Measurements from ENCODE around the gene TPRN. TPM values are rescaled to one million over a fixed set of nuclear protein-coding genes. Genes with fewer than 3 reads are reported as not detected.

Gene TPRN
- total and polyA plus RNA-seq, 5 donors, result 4.8 to 13.9 (median 7.9) TPM

DNA sequence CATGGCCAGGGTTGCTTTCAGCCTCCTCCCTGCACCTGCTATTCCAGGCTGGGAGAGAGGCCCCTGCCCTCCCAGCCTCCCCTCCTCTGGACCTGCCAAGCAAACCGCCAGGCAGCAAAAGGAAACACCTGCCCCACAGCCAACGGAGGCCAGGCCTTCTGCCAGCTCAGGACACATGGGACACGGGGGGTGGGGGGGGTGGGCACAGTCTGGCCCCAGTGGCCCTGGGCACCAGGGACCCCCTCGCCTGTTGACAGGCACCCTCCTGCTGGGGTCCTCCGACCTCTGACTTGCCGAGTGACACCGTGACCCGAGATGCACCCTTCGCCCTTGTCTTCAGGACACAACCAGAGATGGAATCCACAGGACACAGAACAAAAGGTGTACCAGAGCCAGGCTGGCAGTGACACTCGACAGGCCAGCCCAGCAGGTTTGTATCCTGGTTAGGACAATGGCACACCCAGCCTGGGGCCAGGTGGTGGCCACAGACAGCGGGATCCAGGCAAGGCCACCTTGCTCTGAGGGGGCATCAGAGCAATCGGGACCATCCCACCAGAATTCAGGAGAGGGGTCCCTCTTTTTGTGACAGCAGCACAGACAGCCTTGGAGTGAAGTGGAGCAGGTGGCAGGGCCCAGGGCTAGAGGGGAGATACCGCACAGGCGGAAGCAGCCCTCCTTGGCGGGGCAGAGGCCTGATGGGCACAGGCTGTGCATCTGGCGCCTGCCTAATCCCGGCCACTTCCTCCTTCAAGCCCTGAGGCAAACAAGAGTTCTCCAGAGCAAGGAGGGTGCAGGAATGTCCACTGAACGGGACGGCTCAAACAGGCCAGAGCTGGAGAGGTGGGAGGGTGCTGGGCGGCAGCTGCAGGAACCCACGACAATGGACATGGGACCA, 27.4 kb downstream of the TPRN start:
- intact Hi-C loops (cut with DNase I), result no loop called here
- 60% methylated on average over 21 of the region's 21 CpGs for WGBS
- DNase-seq, result no peak
- Histone ChIP-seq H3K4me3 (ENCODE audit: low read length) (no peak overlapping the region), H3K27ac (ENCODE audit: low read length) (no peak overlapping the region), H3K4me1 (ENCODE audit: control insufficient read depth, insufficient read depth, low read length) (peaks cover 1% of the 10 kb centered on the region), H3K9me3 (ENCODE audit: control insufficient read depth, low read length) (no peaks in the 10 kb centered on the region), H3K27me3 (ENCODE audit: control insufficient read depth, insufficient read depth) (no peaks in the 10 kb centered on the region)
- ATAC-seq, result no peak

DNA sequence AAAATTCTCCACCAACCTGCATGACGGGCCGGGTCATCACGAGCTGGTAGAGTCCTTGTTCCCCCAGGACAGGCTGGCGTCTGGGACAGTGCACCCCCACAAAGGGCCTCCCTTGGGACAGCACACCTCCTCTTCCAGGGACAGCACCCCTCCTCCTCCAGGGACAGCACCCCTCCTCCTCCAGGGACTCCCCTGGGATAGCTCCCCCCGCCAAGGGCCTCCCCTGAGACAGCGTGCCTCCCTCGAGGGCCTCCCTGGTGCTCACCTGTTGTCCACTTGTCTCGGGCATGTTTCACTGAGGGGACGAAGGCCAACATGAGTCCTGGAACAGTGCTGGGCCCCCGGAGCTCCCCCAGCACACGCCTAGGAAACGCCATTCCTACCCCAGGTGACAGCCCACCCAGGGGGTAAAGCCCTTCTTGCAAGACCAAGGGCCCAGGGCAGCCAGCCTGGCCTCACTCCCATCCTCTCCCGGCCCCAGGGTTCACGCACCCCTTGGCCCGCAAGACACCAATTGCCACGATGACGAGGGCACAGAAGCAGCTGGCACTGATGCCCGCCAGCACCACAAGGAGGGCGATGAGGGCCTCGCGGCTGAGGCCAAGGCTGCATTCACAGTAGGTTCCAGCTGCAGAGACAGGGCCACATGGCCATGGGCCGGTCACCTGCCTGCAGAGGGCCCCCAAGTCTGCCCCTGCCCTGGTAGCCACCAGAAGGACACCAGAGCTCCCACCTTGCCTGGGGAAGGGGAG, 29.2 kb downstream of the TPRN start:
- intact Hi-C loops (cut with DNase I), result no loop called here
- H3K27me3 ChIP-seq (ENCODE audit: control insufficient read depth, insufficient read depth), result no peaks in the 10 kb centered on the region
- H3K27ac ChIP-seq (ENCODE audit: low read length), result no peak overlapping the region
- H3K9me3 ChIP-seq (ENCODE audit: control insufficient read depth, low read length), result no peaks in the 10 kb centered on the region
- DNase-seq, result no peak
- peaks cover 2% of the 10 kb centered on the region for H3K4me1 ChIP-seq (ENCODE audit: control insufficient read depth, insufficient read depth, low read length)
- no peak for ATAC-seq
- H3K4me3 ChIP-seq (ENCODE audit: low read length), result no peak overlapping the region
- WGBS, result 82% methylated on average over 22 of the region's 22 CpGs

DNA sequence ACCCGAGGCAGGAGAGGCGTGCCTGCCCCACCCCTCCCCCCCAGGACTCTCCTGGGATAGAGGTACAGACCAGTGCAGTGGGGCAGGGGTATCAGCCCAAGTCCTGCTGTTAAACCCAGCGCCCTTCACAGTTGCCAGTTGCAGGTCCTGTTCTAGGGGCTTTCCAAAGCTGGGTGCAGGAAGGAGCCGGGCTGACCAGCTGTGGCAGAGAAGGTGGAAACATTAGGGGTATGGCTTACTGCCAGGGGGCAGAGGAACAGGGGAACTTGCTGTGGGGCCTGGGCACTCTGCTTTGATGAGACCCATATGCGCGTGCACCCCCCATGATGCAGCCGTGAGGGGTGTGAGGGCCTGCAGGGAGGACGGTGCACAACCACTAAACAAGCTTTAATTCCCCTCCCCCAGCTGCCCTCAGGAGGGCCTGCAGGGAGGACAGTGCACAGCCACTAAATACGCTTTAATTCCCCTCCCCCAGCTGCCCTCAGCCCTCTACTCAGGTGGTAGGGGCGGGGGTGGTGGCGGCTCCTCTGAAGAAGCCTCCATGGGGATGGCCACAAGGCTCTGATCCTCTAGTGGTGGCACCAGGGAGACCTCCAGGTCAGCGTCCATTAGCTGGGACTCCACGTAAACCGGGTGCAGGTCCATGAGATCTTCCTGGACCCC, 29.9 kb downstream of the TPRN start:
- DNase-seq (no peak), ATAC-seq (no peak)
- H3K27me3 ChIP-seq (ENCODE audit: control insufficient read depth, insufficient read depth), result no peaks in the 10 kb centered on the region
- intact Hi-C loops (cut with DNase I), result no loop called here
- H3K9me3 ChIP-seq (ENCODE audit: control insufficient read depth, low read length), result no peaks in the 10 kb centered on the region
- H3K27ac ChIP-seq (ENCODE audit: low read length), result no peak overlapping the region
- peaks cover 2% of the 10 kb centered on the region for H3K4me1 ChIP-seq (ENCODE audit: control insufficient read depth, insufficient read depth, low read length)
- no peak overlapping the region for H3K4me3 ChIP-seq (ENCODE audit: low read length)
- 44% methylated on average over 14 of the region's 14 CpGs for WGBS

DNA sequence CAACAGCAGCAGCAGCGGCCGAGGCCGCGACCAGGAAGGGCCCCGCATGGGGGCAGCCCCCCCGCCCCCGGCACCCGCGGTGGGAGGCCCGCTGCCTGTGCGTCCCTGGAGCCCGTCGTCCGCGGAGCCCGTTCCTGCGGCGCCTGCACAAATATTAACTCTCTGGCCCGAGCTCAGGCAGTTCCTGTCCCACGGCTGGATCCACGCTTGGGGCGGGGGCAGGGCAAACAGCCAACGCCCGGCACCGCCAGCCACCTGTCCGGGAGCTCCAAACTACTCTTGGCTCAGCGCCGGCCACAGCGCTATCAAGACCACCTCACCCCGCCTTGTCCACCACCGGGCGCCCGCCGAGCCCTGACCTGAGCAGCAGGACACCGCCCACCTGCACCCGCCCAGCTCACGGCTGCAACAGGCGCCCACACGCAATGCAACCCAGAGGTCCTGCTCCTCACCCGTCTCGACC, 30.6 kb downstream of the TPRN start, which contains the start of gene LRRC26:
LRRC26 (minus strand) TSS at position 156 of the 463 bp plus-strand sequence; CDS start at position 48, 108 bp downstream.
- peaks cover 2% of the 10 kb centered on the region for H3K4me1 ChIP-seq (ENCODE audit: control insufficient read depth, insufficient read depth, low read length)
- ATAC-seq, result no peak
- H3K4me3 ChIP-seq (ENCODE audit: low read length), result peak within 1 kb of the TSS; percentile 1
- no peak for DNase-seq
- H3K27me3 ChIP-seq (ENCODE audit: control insufficient read depth, insufficient read depth), result no peaks in the 10 kb centered on the region
- 9% methylated on average over 41 of the region's 41 CpGs for WGBS
- intact Hi-C loops (cut with DNase I), result no loop called here
- no peak within 1 kb of the TSS for H3K27ac ChIP-seq (ENCODE audit: low read length)
- no peaks in the 10 kb centered on the region for H3K9me3 ChIP-seq (ENCODE audit: control insufficient read depth, low read length)

DNA sequence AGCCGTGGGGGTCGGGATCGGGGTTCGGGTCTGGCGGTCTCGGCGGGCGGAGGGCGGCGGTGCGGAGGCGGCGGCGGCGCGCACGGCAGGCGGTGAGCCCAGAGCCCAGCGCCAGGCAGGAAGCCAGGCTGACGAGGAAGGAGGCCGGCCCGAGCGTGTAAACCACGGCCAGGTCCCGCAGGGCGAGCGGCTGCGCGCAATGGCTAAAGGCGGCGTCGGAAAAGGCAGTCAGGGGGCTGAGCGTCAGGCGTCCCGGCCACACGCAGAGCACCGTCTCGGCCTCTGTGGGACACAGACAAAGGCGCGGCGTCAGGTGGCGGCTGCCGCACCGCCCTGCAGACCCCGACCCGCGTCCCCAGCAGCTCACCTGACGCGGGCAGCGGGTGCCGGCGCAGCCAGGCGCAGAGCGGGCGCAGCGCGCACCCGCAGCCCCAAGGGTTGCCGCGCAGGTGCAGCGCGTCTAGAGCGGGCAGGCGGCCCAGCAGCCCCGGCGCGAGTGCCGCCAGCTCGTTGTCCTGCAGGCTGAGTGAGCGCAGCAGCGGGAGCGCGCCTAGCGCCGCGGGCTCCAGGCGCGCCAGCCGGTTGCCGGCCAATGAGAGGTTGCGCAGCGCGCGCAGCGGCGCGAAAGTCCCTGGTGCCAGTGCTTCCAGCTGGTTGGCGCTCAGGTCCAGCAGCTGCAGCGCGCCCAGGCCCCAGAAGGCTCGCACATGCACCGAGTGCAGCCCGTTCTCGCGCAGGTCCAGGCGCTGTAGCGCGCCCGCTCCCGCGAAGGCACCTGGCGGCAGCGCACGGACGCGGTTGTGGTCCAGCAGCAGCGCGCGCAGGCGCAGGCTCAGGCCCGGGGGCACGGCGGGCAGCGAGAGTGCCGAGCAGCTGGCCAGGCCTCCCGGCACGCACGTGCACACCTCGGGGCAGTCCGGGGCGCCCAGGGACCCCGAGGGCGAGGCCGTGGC, 31.4 kb downstream of the TPRN start:
- Histone ChIP-seq H3K4me1 (ENCODE audit: control insufficient read depth, insufficient read depth, low read length) (peaks cover 2% of the 10 kb centered on the region), H3K9me3 (ENCODE audit: control insufficient read depth, low read length) (no peaks in the 10 kb centered on the region), H3K27me3 (ENCODE audit: control insufficient read depth, insufficient read depth) (no peaks in the 10 kb centered on the region), H3K4me3 (ENCODE audit: low read length) (peak overlapping the region; percentile 1), H3K27ac (ENCODE audit: low read length) (no peak overlapping the region)
- no peak for ATAC-seq
- intact Hi-C loops (cut with DNase I), result no loop called here
- under 1% methylated on average over 124 of the region's 124 CpGs for WGBS
- DNase-seq, result peak; percentile 46 to 80 (median 79)

DNA sequence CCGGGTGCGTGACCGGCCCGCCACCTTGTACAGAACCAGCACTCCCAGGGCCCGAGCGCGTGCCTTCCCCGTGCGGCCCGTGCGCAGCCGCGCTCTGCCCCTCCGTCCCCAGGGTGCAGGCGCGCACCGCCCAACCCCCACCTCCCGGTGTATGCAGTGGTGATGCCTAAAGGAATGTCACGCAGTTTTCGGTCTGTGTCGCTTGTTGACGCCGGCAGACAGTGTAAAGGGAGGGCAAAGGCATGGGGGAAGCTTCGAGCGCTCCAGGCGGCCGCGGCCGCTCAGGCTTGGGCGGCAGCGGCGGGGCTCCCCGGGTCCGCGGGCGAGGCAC, 32.0 kb downstream of the TPRN start:
- DNase-seq (peak in 1 of 3 donors; percentile 53), ATAC-seq (no peak)
- Histone ChIP-seq H3K27me3 (ENCODE audit: control insufficient read depth, insufficient read depth) (no peaks in the 10 kb centered on the region), H3K27ac (ENCODE audit: low read length) (no peak overlapping the region), H3K4me1 (ENCODE audit: control insufficient read depth, insufficient read depth, low read length) (peaks cover 2% of the 10 kb centered on the region), H3K4me3 (ENCODE audit: low read length) (peak overlapping the region; percentile 1), H3K9me3 (ENCODE audit: control insufficient read depth, low read length) (no peaks in the 10 kb centered on the region)
- WGBS, result under 1% methylated on average over 36 of the region's 36 CpGs
- intact Hi-C loops (cut with DNase I), result no loop called here

DNA sequence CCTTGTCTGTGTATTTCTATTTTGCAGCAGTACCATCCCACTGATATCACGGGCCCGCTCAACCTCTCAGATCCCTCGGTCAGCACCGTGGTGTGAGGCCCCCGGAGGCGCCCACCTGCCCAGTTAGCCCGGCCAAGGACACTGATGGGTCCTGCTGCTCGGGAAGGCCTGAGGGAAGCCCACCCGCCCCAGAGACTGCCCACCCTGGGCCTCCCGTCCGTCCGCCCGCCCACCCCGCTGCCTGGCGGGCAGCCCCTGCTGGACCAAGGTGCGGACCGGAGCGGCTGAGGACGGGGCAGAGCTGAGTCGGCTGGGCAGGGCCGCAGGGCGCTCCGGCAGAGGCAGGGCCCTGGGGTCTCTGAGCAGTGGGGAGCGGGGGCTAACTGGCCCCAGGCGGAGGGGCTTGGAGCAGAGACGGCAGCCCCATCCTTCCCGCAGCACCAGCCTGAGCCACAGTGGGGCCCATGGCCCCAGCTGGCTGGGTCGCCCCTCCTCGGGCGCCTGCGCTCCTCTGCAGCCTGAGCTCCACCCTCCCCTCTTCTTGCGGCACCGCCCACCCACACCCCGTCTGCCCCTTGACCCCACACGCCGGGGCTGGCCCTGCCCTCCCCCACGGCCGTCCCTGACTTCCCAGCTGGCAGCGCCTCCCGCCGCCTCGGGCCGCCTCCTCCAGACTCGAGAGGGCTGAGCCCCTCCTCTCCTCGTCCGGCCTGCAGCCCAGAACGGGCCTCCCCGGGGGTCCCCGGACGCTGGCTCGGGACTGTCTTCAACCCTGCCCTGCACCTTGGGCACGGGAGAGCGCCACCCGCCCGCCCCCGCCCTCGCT, 32.6 kb downstream of the TPRN start:
- ATAC-seq, result peak in 1 of 2 donors; percentile 34
- no peak overlapping the region for H3K27ac ChIP-seq (ENCODE audit: low read length)
- DNase-seq, result peak in 2 of 3 donors; percentile 46 to 61
- no peaks in the 10 kb centered on the region for H3K27me3 ChIP-seq (ENCODE audit: control insufficient read depth, insufficient read depth)
- peak overlapping the region; percentile 1 for H3K4me3 ChIP-seq (ENCODE audit: low read length)
- peaks cover 2% of the 10 kb centered on the region for H3K4me1 ChIP-seq (ENCODE audit: control insufficient read depth, insufficient read depth, low read length)
- intact Hi-C loops (cut with DNase I), result no loop called here
- no peaks in the 10 kb centered on the region for H3K9me3 ChIP-seq (ENCODE audit: control insufficient read depth, low read length)
- WGBS, result 8% methylated on average over 57 of the region's 57 CpGs

DNA sequence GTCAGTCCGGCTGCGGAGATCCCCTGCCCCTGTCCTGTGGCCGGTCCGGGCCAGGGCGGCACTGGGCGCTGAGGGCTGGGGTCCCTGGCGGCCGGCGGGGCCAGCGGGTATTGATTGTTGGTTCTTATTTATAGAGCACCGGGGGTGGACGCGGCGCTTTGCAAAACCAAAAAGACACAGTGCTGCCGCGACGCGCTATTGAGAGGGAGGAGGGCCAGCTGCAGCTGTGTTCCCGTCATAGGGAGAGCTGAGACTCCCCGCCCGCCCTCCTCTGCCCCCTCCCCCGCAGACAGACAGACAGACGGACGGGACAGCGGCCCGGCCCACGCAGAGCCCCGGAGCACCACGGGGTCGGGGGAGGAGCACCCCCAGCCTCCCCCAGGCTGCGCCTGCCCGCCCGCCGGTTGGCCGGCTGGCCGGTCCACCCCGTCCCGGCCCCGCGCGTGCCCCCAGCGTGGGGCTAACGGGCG, 33.2 kb downstream of the TPRN start:
- Histone ChIP-seq H3K27me3 (ENCODE audit: control insufficient read depth, insufficient read depth) (no peaks in the 10 kb centered on the region), H3K27ac (ENCODE audit: low read length) (no peak overlapping the region), H3K9me3 (ENCODE audit: control insufficient read depth, low read length) (no peaks in the 10 kb centered on the region), H3K4me1 (ENCODE audit: control insufficient read depth, insufficient read depth, low read length) (peaks cover 2% of the 10 kb centered on the region), H3K4me3 (ENCODE audit: low read length) (no peak overlapping the region)
- ATAC-seq (no peak), DNase-seq (peak in 1 of 3 donors; percentile 43)
- WGBS, result 23% methylated on average over 44 of the region's 44 CpGs
- intact Hi-C loops (cut with DNase I), result no loop called here

DNA sequence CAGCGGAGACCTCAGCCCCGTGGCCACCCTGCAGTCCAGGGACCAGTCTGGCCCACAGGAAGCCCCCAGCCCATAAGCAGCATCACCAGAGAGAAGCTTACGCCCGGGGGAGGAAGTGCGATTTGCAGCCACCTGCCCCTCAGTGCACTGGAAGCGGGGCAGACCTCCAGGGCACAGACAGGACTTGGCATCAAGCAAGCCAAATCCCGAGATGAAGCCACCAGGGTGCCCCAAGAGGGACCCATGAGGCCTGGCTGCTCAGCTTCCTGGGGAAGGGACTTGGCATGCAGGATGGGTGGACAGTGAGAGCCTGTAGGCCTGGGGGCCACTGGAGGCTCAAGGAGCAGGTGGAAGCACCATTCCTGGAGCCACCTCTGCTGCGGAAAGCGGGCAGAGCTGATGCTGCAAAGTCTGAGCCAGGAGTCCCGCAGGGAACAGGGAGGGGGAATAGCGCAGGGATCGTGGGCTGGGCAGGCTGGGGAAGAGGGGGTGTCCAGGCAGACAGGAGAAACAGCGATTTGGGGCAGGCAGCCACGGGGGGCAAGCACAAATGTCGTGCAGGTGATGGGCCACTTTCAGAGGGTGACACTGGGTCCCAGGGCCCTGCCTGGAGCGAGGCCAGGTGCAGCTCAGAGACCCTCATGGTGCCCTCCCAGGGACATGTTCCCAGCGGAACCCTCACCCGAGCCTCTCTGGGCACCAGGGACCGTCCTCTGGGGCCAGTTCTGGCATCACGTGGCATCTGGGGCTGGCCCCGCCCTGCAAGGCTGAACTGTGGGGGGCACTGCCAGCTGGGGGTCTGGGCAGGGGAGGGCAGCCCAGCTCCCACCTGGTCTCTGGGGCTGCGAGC, 33.9 kb downstream of the TPRN start:
- peaks cover 2% of the 10 kb centered on the region for H3K4me1 ChIP-seq (ENCODE audit: control insufficient read depth, insufficient read depth, low read length)
- ATAC-seq (no peak), DNase-seq (peak in 1 of 3 donors; percentile 60)
- 68% methylated on average over 22 of the region's 22 CpGs for WGBS
- intact Hi-C loops (cut with DNase I), result no loop called here
- no peaks in the 10 kb centered on the region for H3K27me3 ChIP-seq (ENCODE audit: control insufficient read depth, insufficient read depth)
- no peaks in the 10 kb centered on the region for H3K9me3 ChIP-seq (ENCODE audit: control insufficient read depth, low read length)
- no peak overlapping the region for H3K27ac ChIP-seq (ENCODE audit: low read length)
- no peak overlapping the region for H3K4me3 ChIP-seq (ENCODE audit: low read length)
